Measurements from ENCODE around the gene CLN3. TPM values are rescaled to one million over a fixed set of nuclear protein-coding genes. Genes with fewer than 3 reads are reported as not detected.

Gene CLN3
- total and polyA plus RNA-seq, 2 of the 13 experiments (the other 11 are each of a cell fraction or from before 2014, with no cell fraction given), result 23.4 to 46.8 TPM

- no peak for TF ChIP-seq MED13 (CRISPR knock-in tag; IDR thresholded peaks at IDR 0.05)
- TF ChIP-seq RAD51 (IDR thresholded peaks at IDR 0.05; ENCODE audit: borderline replicate concordance), result no peak
- 0 out of 2 replicates have a peak, but pooled peaks have one; percentile 34 for TF ChIP-seq NKX3-1 (CRISPR knock-in tag; IDR thresholded peaks at IDR 0.05)
- TF ChIP-seq MLX (CRISPR knock-in tag; IDR thresholded peaks at IDR 0.05), result peak; percentile 56; the same call in 1 of the 2 replicates
- TF ChIP-seq SKI (IDR thresholded peaks at IDR 0.05; ENCODE audit: partially characterized antibody), result peak; percentile 58
- no peak for TF ChIP-seq ZNF432 (CRISPR knock-in tag; IDR thresholded peaks at IDR 0.05; ENCODE audit: borderline replicate concordance)
- TF ChIP-seq, protein P1, sequence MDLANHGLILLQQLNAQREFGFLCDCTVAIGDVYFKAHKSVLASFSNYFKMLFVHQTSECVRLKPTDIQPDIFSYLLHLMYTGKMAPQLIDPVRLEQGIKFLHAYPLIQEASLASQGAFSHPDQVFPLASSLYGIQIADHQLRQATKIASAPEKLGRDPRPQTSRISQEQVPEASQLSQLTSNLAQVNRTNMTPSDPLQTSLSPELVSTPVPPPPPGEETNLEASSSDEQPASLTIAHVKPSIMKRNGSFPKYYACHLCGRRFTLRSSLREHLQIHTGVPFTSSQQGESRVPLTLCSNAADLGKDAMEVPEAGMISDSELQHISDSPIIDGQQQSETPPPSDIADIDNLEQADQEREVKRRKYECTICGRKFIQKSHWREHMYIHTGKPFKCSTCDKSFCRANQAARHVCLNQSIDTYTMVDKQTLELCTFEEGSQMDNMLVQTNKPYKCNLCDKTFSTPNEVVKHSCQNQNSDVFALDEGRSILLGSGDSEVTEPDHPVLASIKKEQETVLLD (CRISPR knock-in tag; IDR thresholded peaks at IDR 0.05; ENCODE audit: low read depth), result no peak
- no peak for TF ChIP-seq ZNF30 (CRISPR knock-in tag; IDR thresholded peaks at IDR 0.05)
- no peak for TF ChIP-seq ZNF672 (CRISPR knock-in tag; IDR thresholded peaks at IDR 0.05)
- TF ChIP-seq RNF219 (CRISPR knock-in tag; IDR thresholded peaks at IDR 0.05), result no peak
- TF ChIP-seq ELF4 (CRISPR knock-in tag; IDR thresholded peaks at IDR 0.05; ENCODE audit: borderline replicate concordance), result no peak
- TF ChIP-seq RBM39 (IDR thresholded peaks at IDR 0.05; ENCODE audit: low read depth, low read length, poor library complexity, severe bottlenecking), result no peak
- peak; percentile 91 for TF ChIP-seq TBL1XR1 (IDR thresholded peaks at IDR 0.05; ENCODE audit: borderline replicate concordance, low read length, partially characterized antibody)
- no peak for TF ChIP-seq AGO2 (optimal IDR thresholded peaks at IDR 0.05; ENCODE audit: low read depth, low read length)
- no peak for TF ChIP-seq NFIB (CRISPR knock-in tag; IDR thresholded peaks at IDR 0.05; ENCODE audit: borderline replicate concordance)
- TF ChIP-seq ZHX1 (CRISPR knock-in tag; IDR thresholded peaks at IDR 0.05; ENCODE audit: low read depth), result peak; percentile 62; the same call in 1 of the 2 replicates
- no peak for TF ChIP-seq DNMT3B (CRISPR knock-in tag; conservative IDR thresholded peaks at IDR 0.05)
- TF ChIP-seq FOSL1 (CRISPR knock-in tag; IDR thresholded peaks at IDR 0.05; ENCODE audit: borderline replicate concordance), result 0 out of 2 replicates have a peak, but pooled peaks have one; percentile 32
- peak; percentile 66; the same call in 1 of the 2 replicates for TF ChIP-seq HMG20B (CRISPR knock-in tag; conservative IDR thresholded peaks at IDR 0.05)
- TF ChIP-seq NCOA2 (CRISPR knock-in tag; IDR thresholded peaks at IDR 0.05), result peak; percentile 68
- TF ChIP-seq GATAD2A (CRISPR knock-in tag; IDR thresholded peaks at IDR 0.05), result peak; percentile 83
- TF ChIP-seq ZNF34 (CRISPR knock-in tag; IDR thresholded peaks at IDR 0.05; ENCODE audit: borderline replicate concordance), result no peak
- TF ChIP-seq ZNF749 (CRISPR knock-in tag; IDR thresholded peaks at IDR 0.05; ENCODE audit: borderline replicate concordance), result no peak
- no peak for TF ChIP-seq SUZ12 (IDR thresholded peaks at IDR 0.05; ENCODE audit: low read depth, low read length)
- TF ChIP-seq YEATS2 (CRISPR knock-in tag; IDR thresholded peaks at IDR 0.05; ENCODE audit: borderline replicate concordance), result no peak
These were observed 13.7 kb upstream of the CLN3 start (continued) for GRCh38 chr16:28505489-28506137.

Data from HepG2 (cell line).